GM12878 (cell line): ENCODE data around the gene CREB3L1. TPM values are rescaled to one million over a fixed set of nuclear protein-coding genes. Genes with fewer than 3 reads are reported as not detected.

ENCODE experiments used
- ATAC-seq: fragments of 200-7000 bp; cut with Tn5 transposase; 3 replicates; pipeline ENCODE4 v1.9.1; 2020; ENCODE audit warnings: mild to moderate bottlenecking, moderate library complexity
- BruUV-seq: library from RNA; stranded (reverse); fragments of 400-500 nt; replicated peaks from 2 replicates; lab custom pipeline; 2021; lab: Mats Ljungman, UMichigan
- CTCF ChIA-PET: fragments of 300-600 bp; sonication (Branson Sonifier 250); formaldehyde crosslinking; extraction: SDS; loops from one replicate; lab custom pipeline; 2021; ENCODE audit warnings: inconsistent platforms; lab: Yijun Ruan, JAX
- POLR2A ChIA-PET: fragments of 350-600 bp; formaldehyde crosslinking; extraction: SDS; loops from one replicate; lab custom pipeline; 2021; ENCODE audit warnings: inconsistent platforms; lab: Charles Lee
- RAD21 ChIA-PET: fragments of 300-600 bp; sonication (Branson Sonifier 250); formaldehyde crosslinking; loops from one replicate; lab custom pipeline; 2023; ENCODE audit warnings: antibody characterized with exemption; ENCODE audit not compliant: unreplicated experiment; lab: Charles Lee
- SMC1A ChIA-PET: fragments of 300-600 bp; sonication (Branson Sonifier 250); formaldehyde crosslinking; loops from one replicate; lab custom pipeline; 2023; ENCODE audit not compliant: unreplicated experiment, uncharacterized antibody; lab: Charles Lee
- DNase-seq: peaks from one replicate; pipeline ENCODE4 v3.0.0-alpha.2; 2011; ENCODE audit warnings: low read depth, low spot score
- FAIRE-seq: peaks from 3 replicates; lab custom pipeline; 2011; peaks lifted over from hg19 to GRCh38; lab: Jason Lieb, UNC
- H2AFZ ChIP-seq: 2 replicates; pipeline ENCODE4 v1.6.0; 2011; ENCODE audit warnings: low read depth, low read length, control low read depth; ENCODE audit not compliant: control insufficient read depth
- H3K27ac ChIP-seq: 2 replicates; pipeline ENCODE4 v1.5.1; 2011; ENCODE audit warnings: control low read depth; ENCODE audit not compliant: control insufficient read depth, insufficient read depth
- H3K27me3 ChIP-seq, 2 experiments: replicated peaks in 1 of 2; 2 replicates each; pipeline versions ENCODE4 v1.6.0 to v1.6.1; 2011; ENCODE audit warnings: low read length in 1 of 2; ENCODE audit not compliant: control insufficient read depth in 2 of 2, insufficient read depth in 2 of 2
- H3K36me3 ChIP-seq, 2 experiments: 2 replicates each; pipeline ENCODE4 v1.5.1; 2011; ENCODE audit warnings: low read length in 1 of 2; ENCODE audit not compliant: control insufficient read depth in 2 of 2, insufficient read depth in 2 of 2
- H3K4me1 ChIP-seq: 2 replicates; pipeline ENCODE4 v1.6.1; 2011; ENCODE audit warnings: mild to moderate bottlenecking, low read length, moderate library complexity, mixed read lengths; ENCODE audit not compliant: control insufficient read depth, insufficient read depth
- H3K4me2 ChIP-seq: 2 replicates; pipeline ENCODE4 v1.6.0; 2011; ENCODE audit warnings: control low read depth; ENCODE audit not compliant: control insufficient read depth, insufficient read depth
- H3K4me3 ChIP-seq: fragments of 200-600 bp; sonication (generic); 2 replicates; pipeline ENCODE4 v1.5.1; 2016
- H3K79me2 ChIP-seq: 2 replicates; pipeline ENCODE4 v1.6.0; 2011; ENCODE audit warnings: low read length; ENCODE audit not compliant: control insufficient read depth, insufficient read depth
- H3K9ac ChIP-seq: 2 replicates; pipeline ENCODE4 v1.8.0; 2011; ENCODE audit warnings: low read length, control low read depth, mixed read lengths; ENCODE audit not compliant: control insufficient read depth, insufficient read depth
- H3K9me3 ChIP-seq: replicated peaks from 3 replicates; pipeline ENCODE4 v1.5.1; 2011; ENCODE audit warnings: mild to moderate bottlenecking, low read length; ENCODE audit not compliant: control insufficient read depth, insufficient read depth
- H4K20me1 ChIP-seq: 2 replicates; pipeline ENCODE4 v1.6.0; 2011; ENCODE audit not compliant: control insufficient read depth, insufficient read depth
- CBX5 ChIP-seq: sonication (generic); IDR thresholded peaks from 2 replicates; pipeline ENCODE4 v1.6.1; 2016; ENCODE audit warnings: low read depth, moderate library complexity, mild to moderate bottlenecking, inconsistent platforms
- CUX1 ChIP-seq: IDR thresholded peaks from 2 replicates; pipeline ENCODE4 v1.6.1; 2012; ENCODE audit warnings: improper control_type of control experiment, low read depth, low read length; ENCODE audit not compliant: insufficient replicate concordance
- EP300 ChIP-seq, 2 experiments: fragments of 150-350 bp in 1 of 2; IDR thresholded peaks; 2 replicates each; pipeline ENCODE4 v1.6.1; 2011 to 2012; ENCODE audit warnings: low read depth in 2 of 2, low read length in 2 of 2, borderline replicate concordance in 1 of 2, improper control_type of control experiment in 1 of 2, inconsistent platforms in 1 of 2; ENCODE audit not compliant: control insufficient read depth in 1 of 2
- HDGF ChIP-seq: fragments of 450-650 bp; IDR thresholded peaks from 2 replicates; pipeline ENCODE4 v1.6.1; 2016; ENCODE audit warnings: antibody characterized with exemption
- JUNB ChIP-seq: IDR thresholded peaks from 2 replicates; pipeline ENCODE4 v1.6.1; 2016; ENCODE audit warnings: antibody characterized with exemption, mild to moderate bottlenecking
- LARP7 ChIP-seq: fragments of 450-650 bp; IDR thresholded peaks from 2 replicates; pipeline ENCODE4 v1.6.1; 2017; ENCODE audit warnings: mild to moderate bottlenecking
- MYB ChIP-seq: fragments of 150-350 bp; IDR thresholded peaks from 2 replicates; pipeline ENCODE4 v1.6.1; 2014; ENCODE audit warnings: mild to moderate bottlenecking, low read depth, low read length, borderline replicate concordance
- NFIC ChIP-seq: IDR thresholded peaks from 2 replicates; pipeline ENCODE4 v1.6.1; 2012; ENCODE audit warnings: low read depth, mild to moderate bottlenecking, inconsistent platforms, low read length, moderate library complexity
- NR2F1 ChIP-seq: fragments of 450-650 bp; conservative IDR thresholded peaks from 2 replicates; pipeline ENCODE4 v1.6.1; 2017; ENCODE audit warnings: mild to moderate bottlenecking
- RB1 ChIP-seq: fragments of 450-650 bp; formaldehyde crosslinking; IDR thresholded peaks from 2 replicates; pipeline ENCODE4 v1.6.1; 2017; ENCODE audit warnings: mild to moderate bottlenecking, borderline replicate concordance
- RCOR1 ChIP-seq: conservative IDR thresholded peaks from 2 replicates; pipeline ENCODE4 v1.6.1; 2012; ENCODE audit warnings: low read depth, low read length, improper control_type of control experiment
- SMAD1 ChIP-seq: fragments of 450-650 bp; IDR thresholded peaks from 2 replicates; pipeline ENCODE4 v1.6.1; 2018; ENCODE audit warnings: mild to moderate bottlenecking, low read depth; ENCODE audit not compliant: partially characterized antibody
- SREBF1 ChIP-seq: IDR thresholded peaks from 2 replicates; pipeline ENCODE4 v1.6.1; 2012; ENCODE audit warnings: mild to moderate bottlenecking, low read length
- TBL1XR1 ChIP-seq: IDR thresholded peaks from 2 replicates; pipeline ENCODE4 v1.6.1; 2012; ENCODE audit warnings: low read depth, low read length, improper control_type of control experiment
- TCF3 ChIP-seq: IDR thresholded peaks from 2 replicates; pipeline ENCODE4 v1.6.1; 2012; ENCODE audit warnings: low read depth, mild to moderate bottlenecking, low read length, borderline replicate concordance; ENCODE audit not compliant: insufficient read depth
- ZNF274 ChIP-seq: IDR thresholded peaks from one replicate; pipeline ENCODE4 v1.8.0; 2011; ENCODE audit not compliant: insufficient read length, insufficient read depth
- ZNF384 ChIP-seq: IDR thresholded peaks from 2 replicates; pipeline ENCODE4 v1.6.1; 2012; ENCODE audit warnings: low read depth, mild to moderate bottlenecking, low read length, improper control_type of control experiment, borderline replicate concordance
- ZSCAN29 ChIP-seq: fragments of 450-650 bp; IDR thresholded peaks from 2 replicates; pipeline ENCODE4 v1.6.1; 2017; ENCODE audit warnings: mild to moderate bottlenecking, moderate library complexity
- ZZZ3 ChIP-seq: IDR thresholded peaks from 2 replicates; pipeline ENCODE4 v1.6.1; 2011; ENCODE audit warnings: low read depth; ENCODE audit not compliant: control insufficient read depth, insufficient read length
- WGBS: methylation state at CpG from one replicate; pipeline ENCODE4 v1.1.6; 2016; ENCODE audit warnings: low lambda C conversion rate; ENCODE audit not compliant: insufficient replicate concordance, insufficient coverage; ENCODE audit errors: missing lambda C conversion rate; 5-methylcytosine and 5-hydroxymethylcytosine counted together
- in situ Hi-C: fragments of 300-500 bp; cut with MboI; formaldehyde crosslinking; loops from 9 replicates; pipeline ENCODE4 v1.14.3; 2018; ENCODE audit warnings: mixed read lengths
- intact Hi-C: fragments of 100-400 bp; cut with micrococcal nuclease; formaldehyde crosslinking; loops from one replicate; pipeline ENCODE4 v1.14.2; 2022; ENCODE audit not compliant: unreplicated experiment
- polyA plus RNA-seq, 11 experiments: library from polyadenylated mRNA; depleted of rRNA in 4 of 11; unstranded in 6 of 11; stranded (reverse) in 5 of 11; fragments of >200 nt; fragmentation: Nextera tagmentation in 4 of 11; fragmentation: Illumina TruSeq in 1 of 11; extraction: Ambion mirVana in 4 of 11; extraction: Trizol in 1 of 11; gene quantifications; 1 replicate in 1 of 11; 2 replicates in 10 of 11; pipeline versions ENCODE4 v1.2.1 to v1.2.3, GENCODE V29; 2011 to 2016; ENCODE audit warnings: inconsistent platforms in 2 of 11, missing spikeins in 2 of 11, low read depth in 1 of 11
- total RNA-seq, 4 experiments: library from RNA; depleted of rRNA in 3 of 4; stranded (reverse); fragments of >200 nt in 3 of 4; fragmentation: Illumina TruSeq in 1 of 4; extraction: Trizol in 1 of 4; gene quantifications; 2 replicates each; pipeline versions ENCODE4 v1.2.1 to v1.2.3, GENCODE V29; 2013 to 2021

CREB3L1 gene
- total and polyA plus RNA-seq, 10 of the 15 experiments (the other 5 are each of a cell fraction or from before 2014, with no cell fraction given): 0.03 to 1.4 (median 0.22) TPM

- TF ChIP-seq EP300 (IDR thresholded peaks at IDR 0.05; ENCODE audit: borderline replicate concordance in 1 of 2, control insufficient read depth in 1 of 2, low read depth in 2 of 2, low read length in 2 of 2) (no peak), ZZZ3 (no peak), NR2F1 (no peak)
These were observed 60.3 kb downstream of the CREB3L1 start (continued) for GRCh38 chr11:46337626-46338345.

- no peaks in the 10 kb centered on the region for H3K9me3 ChIP-seq
- no TSS peak for BruUV-seq
- no peaks in the 10 kb centered on the region for H3K36me3 ChIP-seq
- intact Hi-C loops: no loop called here
- ATAC-seq (no peak), DNase-seq (no peak), FAIRE-seq (no peak)
- 41% methylated on average over 9 of the region's 9 CpGs for WGBS
- H2AFZ ChIP-seq: no peak overlapping the region
- no peaks in the 10 kb centered on the region for H3K79me2 ChIP-seq
- no peak overlapping the region for H3K27ac ChIP-seq
- ChIA-PET CTCF (interaction anchor here (1.1 to 1.2 kb wide), 2 partner anchors 9 to 29 kb away, joined by 3 read pairs; no protein-coding TSS in a partner anchor), POLR2A (interaction anchor here (0.6 kb wide), 1 partner anchor 95 kb away, joined by 3 read pairs; no protein-coding TSS in a partner anchor), RAD21 (interaction anchor here (0.6 kb wide), 1 partner anchor 188 kb away, joined by 3 read pairs; no protein-coding TSS in a partner anchor), SMC1A (interaction anchor here (0.7 kb wide), 1 partner anchor 113 kb away, joined by 3 read pairs; no protein-coding TSS in a partner anchor)
- H3K4me3 ChIP-seq: no peak overlapping the region
- H3K27me3 ChIP-seq: peaks cover 5 to 11% of the 10 kb centered on the region in 2 experiments
- H3K4me1 ChIP-seq: no peaks in the 10 kb centered on the region
- no peak overlapping the region for H3K4me2 ChIP-seq
- in situ Hi-C loops: no loop called here
- no peaks in the 10 kb centered on the region for H4K20me1 ChIP-seq
- no peak overlapping the region for H3K9ac ChIP-seq
- no peak for TF ChIP-seq SREBF1
- TF ChIP-seq RCOR1: no peak
- TF ChIP-seq ZNF384: no peak
- no peak for TF ChIP-seq TBL1XR1
- no peak for TF ChIP-seq LARP7
- TF ChIP-seq HDGF: no peak
- TF ChIP-seq ZNF274: no peak
- TF ChIP-seq CUX1: no peak
- no peak for TF ChIP-seq TCF3
- no peak for TF ChIP-seq SMAD1
- no peak for TF ChIP-seq CBX5
- TF ChIP-seq NFIC: no peak
- no peak for TF ChIP-seq JUNB
- TF ChIP-seq RB1: no peak
- TF ChIP-seq ZSCAN29: no peak
- TF ChIP-seq MYB: no peak
These were observed 61.1 kb downstream of the CREB3L1 start for GRCh38 chr11:46338636-46338987.
